Stimulated activated CD8-positive, alpha-beta memory T cell treated with anti-CD3 and anti-CD28 coated beads, Interleukin-15, amount 100 ng/mL, for 1 hour (primary cell): ENCODE results near the gene NPM1.
"Not testable (repeated sequence)": the region's sequence is repeated elsewhere in the genome, so short reads cannot be mapped to it uniquely, and the experiment has no call there.

ENCODE experiments used
- DNase-seq: peaks from one replicate; pipeline ENCODE4 v3.0.0-alpha.2; 2020; ENCODE audit warnings: low read depth

The NPM1 gene

GRCh38 chr5:171387345-171387969, at the start of gene NPM1:
Gene NPM1 (plus strand): TSS chr5:171387849. CDS start chr5:171387949, 100 bp downstream.
- peak; percentile 94 for DNase-seq

- DNase-seq = no peak
Observed at GRCh38 chr5:171340042-171340441, 47.6 kb upstream of the NPM1 start.

GRCh38 chr5:171340491-171340890, 47.2 kb upstream of the NPM1 start:
- DNase-seq = no peak

GRCh38 chr5:171342362-171343111, 45.1 kb upstream of the NPM1 start:
- no peak for DNase-seq

- no peak for DNase-seq
Observed at GRCh38 chr5:171344936-171345608, 42.6 kb upstream of the NPM1 start.

- no peak for DNase-seq
Observed at GRCh38 chr5:171351536-171352073, 36.0 kb upstream of the NPM1 start.

- DNase-seq = no peak
Observed at GRCh38 chr5:171355302-171355724, 32.3 kb upstream of the NPM1 start.

- no peak for DNase-seq
Observed at GRCh38 chr5:171357843-171358242, 29.8 kb upstream of the NPM1 start.

GRCh38 chr5:171361151-171361550, 26.5 kb upstream of the NPM1 start:
- not testable (repeated sequence) for DNase-seq

GRCh38 chr5:171363249-171363648, 24.4 kb upstream of the NPM1 start:
- DNase-seq = not testable (repeated sequence)

- no peak for DNase-seq
Observed at GRCh38 chr5:171363846-171364245, 23.8 kb upstream of the NPM1 start.

GRCh38 chr5:171365351-171365750, 22.3 kb upstream of the NPM1 start:
- no peak for DNase-seq

GRCh38 chr5:171366645-171367044, 21.0 kb upstream of the NPM1 start:
- no peak for DNase-seq

- no peak for DNase-seq
Observed at GRCh38 chr5:171367424-171368370, 20.0 kb upstream of the NPM1 start.

GRCh38 chr5:171369056-171369455, 18.6 kb upstream of the NPM1 start:
- no peak for DNase-seq

GRCh38 chr5:171369898-171370297, 17.8 kb upstream of the NPM1 start:
- no peak for DNase-seq

- not testable (repeated sequence) for DNase-seq
Observed at GRCh38 chr5:171370881-171371280, 16.8 kb upstream of the NPM1 start.

- no peak for DNase-seq
Observed at GRCh38 chr5:171371326-171371725, 16.3 kb upstream of the NPM1 start.

- no peak for DNase-seq
Observed at GRCh38 chr5:171379961-171380360, 7.7 kb upstream of the NPM1 start.

GRCh38 chr5:171384416-171384815, 3.2 kb upstream of the NPM1 start:
- DNase-seq = not testable (repeated sequence)

GRCh38 chr5:171384999-171385398, 2.6 kb upstream of the NPM1 start:
- not testable (repeated sequence) for DNase-seq
